HG03378 (cell line): ENCODE results near the gene MLX.
A peak's percentile ranks its signal among the peaks of the same experiment; 100 is the strongest.
"Not testable (repeated sequence)": the region's sequence is repeated elsewhere in the genome, so short reads cannot be mapped to it uniquely, and the experiment has no call there.

Source experiments
- ATAC-seq: cut with Tn5 transposase; IDR thresholded peaks from one replicate; pipeline ENCODE4 v1.9.1; 2021; ENCODE audit warnings: mild to moderate bottlenecking, moderate library complexity; ENCODE audit not compliant: unreplicated experiment

The MLX gene

GRCh38 chr17:42577532-42578281 lies 10.8 kb downstream of the MLX start, which contains the start of gene PSMC3IP:
Gene PSMC3IP (minus strand): TSS chr17:42577729. CDS start chr17:42577686, 43 bp downstream.
- ATAC-seq: peak; percentile 56

GRCh38 chr17:42578282-42578869 lies 11.5 kb downstream of the MLX start:
- peak; percentile 43 for ATAC-seq

- ATAC-seq: no peak
Measured at GRCh38 chr17:42579794-42580551, 13.1 kb downstream of the MLX start.

GRCh38 chr17:42581744-42582270 lies 14.9 kb downstream of the MLX start:
- ATAC-seq: no peak

GRCh38 chr17:42584880-42585279 lies 18.0 kb downstream of the MLX start:
- ATAC-seq: no peak

GRCh38 chr17:42585353-42585752 lies 18.5 kb downstream of the MLX start:
- ATAC-seq: no peak

GRCh38 chr17:42586514-42587230 lies 19.8 kb downstream of the MLX start:
- no peak for ATAC-seq

GRCh38 chr17:42590886-42591285 lies 24.0 kb downstream of the MLX start:
- no peak for ATAC-seq

GRCh38 chr17:42591411-42591810 lies 24.5 kb downstream of the MLX start:
- no peak for ATAC-seq

GRCh38 chr17:42596386-42596785 lies 29.5 kb downstream of the MLX start:
- ATAC-seq: no peak

- no peak for ATAC-seq
Measured at GRCh38 chr17:42598905-42599304, 32.0 kb downstream of the MLX start.

- no peak for ATAC-seq
Measured at GRCh38 chr17:42603318-42603717, 36.4 kb downstream of the MLX start.

GRCh38 chr17:42607769-42608168 lies 40.9 kb downstream of the MLX start:
- no peak for ATAC-seq

GRCh38 chr17:42608305-42609181 lies 41.6 kb downstream of the MLX start:
- ATAC-seq: peak; percentile 22

GRCh38 chr17:42609182-42609813 lies 42.4 kb downstream of the MLX start, which contains the start of the genes RETREG3 and TUBG1:
Gene RETREG3 (minus strand): TSS chr17:42609374. CDS start chr17:42609324, 50 bp downstream.
Gene TUBG1 (plus strand): TSS chr17:42609683. CDS start chr17:42609738, 55 bp downstream.
- ATAC-seq: peak; percentile 82

- not testable (repeated sequence) for ATAC-seq
Measured at GRCh38 chr17:42609814-42610801, 43.2 kb downstream of the MLX start.

- ATAC-seq: no peak
Measured at GRCh38 chr17:42612013-42612412, 45.1 kb downstream of the MLX start.

GRCh38 chr17:42613699-42614295 lies 46.9 kb downstream of the MLX start:
- no peak for ATAC-seq
